ENCODE results near the gene BCR.

DNA sequence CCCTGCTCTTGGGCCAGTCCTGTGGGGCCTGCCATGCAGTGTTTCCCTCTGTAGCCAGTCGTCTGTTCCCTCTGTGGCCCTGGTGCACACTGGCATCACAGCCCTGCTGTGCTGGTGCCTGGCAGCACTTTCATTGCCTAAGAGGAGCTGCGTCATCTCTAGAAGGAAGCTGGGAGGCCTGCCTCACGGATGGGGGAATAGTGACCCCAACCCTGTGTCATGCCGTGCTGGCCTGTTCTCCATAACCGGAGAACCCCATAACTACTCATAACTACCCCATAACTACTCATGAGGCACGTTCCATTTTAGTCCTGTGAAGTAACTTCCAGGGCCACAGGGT lies 21.0 kb upstream of the BCR start:
- TF ChIP-seq POLR2A (IDR thresholded peaks at IDR 0.05), result no peak
- TF ChIP-seq, protein P1, sequence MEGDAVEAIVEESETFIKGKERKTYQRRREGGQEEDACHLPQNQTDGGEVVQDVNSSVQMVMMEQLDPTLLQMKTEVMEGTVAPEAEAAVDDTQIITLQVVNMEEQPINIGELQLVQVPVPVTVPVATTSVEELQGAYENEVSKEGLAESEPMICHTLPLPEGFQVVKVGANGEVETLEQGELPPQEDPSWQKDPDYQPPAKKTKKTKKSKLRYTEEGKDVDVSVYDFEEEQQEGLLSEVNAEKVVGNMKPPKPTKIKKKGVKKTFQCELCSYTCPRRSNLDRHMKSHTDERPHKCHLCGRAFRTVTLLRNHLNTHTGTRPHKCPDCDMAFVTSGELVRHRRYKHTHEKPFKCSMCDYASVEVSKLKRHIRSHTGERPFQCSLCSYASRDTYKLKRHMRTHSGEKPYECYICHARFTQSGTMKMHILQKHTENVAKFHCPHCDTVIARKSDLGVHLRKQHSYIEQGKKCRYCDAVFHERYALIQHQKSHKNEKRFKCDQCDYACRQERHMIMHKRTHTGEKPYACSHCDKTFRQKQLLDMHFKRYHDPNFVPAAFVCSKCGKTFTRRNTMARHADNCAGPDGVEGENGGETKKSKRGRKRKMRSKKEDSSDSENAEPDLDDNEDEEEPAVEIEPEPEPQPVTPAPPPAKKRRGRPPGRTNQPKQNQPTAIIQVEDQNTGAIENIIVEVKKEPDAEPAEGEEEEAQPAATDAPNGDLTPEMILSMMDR (IDR thresholded peaks at IDR 0.05), result no peak
